BE2C (cell line): ENCODE data around the gene EZH2.

ENCODE experiments used
- DNase-seq: peaks from one replicate; pipeline ENCODE4 v3.0.0-alpha.2; 2020
- H3K27me3 ChIP-seq: fragments of 250-450 bp; sonication (Bioruptor Pico); 2 replicates; pipeline ENCODE4 v1.5.1; 2020; ENCODE audit warnings: mild to moderate bottlenecking
- H3K36me3 ChIP-seq: fragments of 250-450 bp; sonication (Bioruptor Pico); 2 replicates; pipeline ENCODE4 v1.5.1; 2020; ENCODE audit warnings: mild to moderate bottlenecking
- H3K4me1 ChIP-seq: fragments of 250-450 bp; sonication (Bioruptor Pico); 2 replicates; pipeline ENCODE4 v1.5.1; 2020
- H3K4me3 ChIP-seq: 2 replicates; pipeline ENCODE4 v1.5.1; 2011; ENCODE audit warnings: low read depth, low read length
- H3K9me3 ChIP-seq: fragments of 250-450 bp; sonication (Bioruptor Pico); 2 replicates; pipeline ENCODE4 v1.5.1; 2020
- CTCF ChIP-seq: IDR thresholded peaks from 2 replicates; pipeline ENCODE4 v1.5.1; 2012; ENCODE audit warnings: mild to moderate bottlenecking, low read depth, low read length

EZH2 gene

GRCh38 chr7:148925836-148926235 is 41.7 kb upstream of the EZH2 start:
- Histone ChIP-seq H3K9me3 (no peaks in the 10 kb centered on the region), H3K4me3 (no peak overlapping the region), H3K36me3 (no peaks in the 10 kb centered on the region), H3K4me1 (peaks cover 4% of the 10 kb centered on the region; the same call in 1 of the 2 replicates), H3K27me3 (no peaks in the 10 kb centered on the region)
- no peak for DNase-seq
- no peak for TF ChIP-seq CTCF

- TF ChIP-seq CTCF, result no peak
Measured at GRCh38 chr7:148924011-148924410, 39.9 kb upstream of the EZH2 start.

GRCh38 chr7:148921806-148922205 is 37.7 kb upstream of the EZH2 start:
- Histone ChIP-seq H3K9me3 (no peaks in the 10 kb centered on the region), H3K36me3 (no peaks in the 10 kb centered on the region), H3K27me3 (no peaks in the 10 kb centered on the region), H3K4me1 (peaks cover 4% of the 10 kb centered on the region; the same call in 1 of the 2 replicates), H3K4me3 (no peak overlapping the region)
- DNase-seq, result no peak
- no peak for TF ChIP-seq CTCF

More at GRCh38 chr7:148924011-148924410, 39.9 kb upstream of the EZH2 start:
- DNase-seq, result no peak
- H3K9me3 ChIP-seq, result no peaks in the 10 kb centered on the region
- no peaks in the 10 kb centered on the region for H3K36me3 ChIP-seq
- no peaks in the 10 kb centered on the region for H3K27me3 ChIP-seq
- peaks cover 4% of the 10 kb centered on the region; the same call in 1 of the 2 replicates for H3K4me1 ChIP-seq
- no peak overlapping the region for H3K4me3 ChIP-seq

- Histone ChIP-seq H3K4me1 (peaks cover 4% of the 10 kb centered on the region; the same call in 1 of the 2 replicates), H3K36me3 (no peaks in the 10 kb centered on the region), H3K4me3 (no peak overlapping the region), H3K27me3 (no peaks in the 10 kb centered on the region), H3K9me3 (no peaks in the 10 kb centered on the region)
- DNase-seq, result no peak
- TF ChIP-seq CTCF, result no peak
Measured at GRCh38 chr7:148921189-148921588, 37.1 kb upstream of the EZH2 start.

GRCh38 chr7:148919859-148920258 is 35.8 kb upstream of the EZH2 start:
- Histone ChIP-seq H3K36me3 (no peaks in the 10 kb centered on the region), H3K4me3 (no peak overlapping the region), H3K4me1 (peaks cover 4% of the 10 kb centered on the region; the same call in 1 of the 2 replicates), H3K9me3 (no peaks in the 10 kb centered on the region), H3K27me3 (no peaks in the 10 kb centered on the region)
- TF ChIP-seq CTCF, result no peak
- no peak for DNase-seq

GRCh38 chr7:148918058-148918596 is 34.0 kb upstream of the EZH2 start:
- Histone ChIP-seq H3K36me3 (no peaks in the 10 kb centered on the region), H3K9me3 (no peaks in the 10 kb centered on the region), H3K27me3 (no peaks in the 10 kb centered on the region), H3K4me3 (no peak overlapping the region), H3K4me1 (peaks cover 4% of the 10 kb centered on the region; the same call in 1 of the 2 replicates)
- TF ChIP-seq CTCF, result no peak
- DNase-seq, result no peak
